NCI-H82 treated with DMSO at 0.1 percent for 48 hours (cell line): ENCODE results near the gene CIB4.
A peak's percentile ranks its signal among the peaks of the same experiment; 100 is the strongest.

Experiments
- DNase-seq: peaks from one replicate; lab custom pipeline; 2025; ENCODE audit not compliant: unreplicated experiment; lab: John Stamatoyannopoulos, UW

Gene CIB4

GRCh38 chr2:26640781-26641564 is at the start of gene CIB4:
CIB4 (minus strand) TSS chr2:26641366; CDS start chr2:26641314, 52 bp downstream.
- no peak for DNase-seq

- no peak for DNase-seq
These were observed 46.6 kb upstream of the CIB4 start for GRCh38 chr2:26687801-26688200.

GRCh38 chr2:26687328-26687727 is 46.2 kb upstream of the CIB4 start:
- DNase-seq = no peak

GRCh38 chr2:26685989-26686839 is 45.0 kb upstream of the CIB4 start:
- no peak for DNase-seq

- no peak for DNase-seq
These were observed 44.2 kb upstream of the CIB4 start for GRCh38 chr2:26685341-26685740.

- DNase-seq = no peak
These were observed 42.4 kb upstream of the CIB4 start for GRCh38 chr2:26683583-26683982.

- DNase-seq = no peak
These were observed 41.0 kb upstream of the CIB4 start for GRCh38 chr2:26682155-26682554.

GRCh38 chr2:26681656-26682055 is 40.5 kb upstream of the CIB4 start:
- DNase-seq = no peak

GRCh38 chr2:26679867-26680266 is 38.7 kb upstream of the CIB4 start:
- DNase-seq = no peak

- no peak for DNase-seq
These were observed 36.9 kb upstream of the CIB4 start for GRCh38 chr2:26678035-26678434.

GRCh38 chr2:26675651-26676255 is 34.6 kb upstream of the CIB4 start:
- DNase-seq = no peak

- DNase-seq = no peak
These were observed 33.6 kb upstream of the CIB4 start for GRCh38 chr2:26674771-26675170.

GRCh38 chr2:26674002-26674751 is 33.0 kb upstream of the CIB4 start:
- DNase-seq = no peak

GRCh38 chr2:26672818-26673393 is 31.7 kb upstream of the CIB4 start:
- no peak for DNase-seq

GRCh38 chr2:26672112-26672817 is 31.1 kb upstream of the CIB4 start:
- DNase-seq = no peak

GRCh38 chr2:26671691-26672090 is 30.5 kb upstream of the CIB4 start:
- DNase-seq = no peak

- no peak for DNase-seq
These were observed 29.8 kb upstream of the CIB4 start for GRCh38 chr2:26670931-26671460.

- no peak for DNase-seq
These were observed 29.0 kb upstream of the CIB4 start for GRCh38 chr2:26670171-26670570.

GRCh38 chr2:26668856-26669750 is 27.9 kb upstream of the CIB4 start:
- DNase-seq = peak; percentile 18
